GM23248 (cell line): ENCODE data around the gene FECH.

Source experiments
- EZH2 ChIP-seq: fragments of 200-600 bp; sonication (generic); IDR thresholded peaks from 2 replicates; pipeline ENCODE4 v1.6.1; 2018; ENCODE audit warnings: antibody characterized with exemption, mild to moderate bottlenecking; ENCODE audit not compliant: insufficient read depth, poor library complexity, severe bottlenecking
- EZH2phosphoT487 ChIP-seq: fragments of 200-600 bp; sonication (generic); IDR thresholded peaks from 2 replicates; pipeline ENCODE4 v1.6.1; 2018; ENCODE audit warnings: antibody characterized with exemption, moderate library complexity, mild to moderate bottlenecking, low read depth; ENCODE audit not compliant: insufficient read depth

DNA sequence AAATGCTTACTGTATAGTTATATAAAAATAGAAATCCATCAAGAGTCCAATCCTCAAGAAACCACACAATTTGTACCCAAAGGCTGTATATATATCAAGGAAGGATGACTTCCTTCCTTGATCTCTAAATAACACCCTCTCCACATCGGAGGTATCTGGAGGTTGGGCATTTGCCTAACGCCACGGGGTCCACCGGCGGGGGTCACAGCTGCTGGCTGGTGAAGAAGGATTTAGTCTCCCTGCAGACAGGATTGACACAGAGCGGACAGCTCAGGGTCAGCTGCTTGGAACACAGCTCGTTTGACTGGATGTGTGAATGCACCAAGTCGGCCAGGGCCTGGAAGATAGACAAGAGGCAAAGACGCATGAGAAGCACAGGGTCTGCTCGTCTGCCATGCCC lies 36.0 kb downstream of the FECH start:
- no peak for TF ChIP-seq EZH2
- no peak for TF ChIP-seq EZH2phosphoT487
